COLO668 (cell line): Measurements from ENCODE around the gene GREB1.

ENCODE experiments used
- DNase-seq: peaks from one replicate; lab custom pipeline; 2025; ENCODE audit not compliant: unreplicated experiment; lab: John Stamatoyannopoulos, UW

Gene GREB1

DNA sequence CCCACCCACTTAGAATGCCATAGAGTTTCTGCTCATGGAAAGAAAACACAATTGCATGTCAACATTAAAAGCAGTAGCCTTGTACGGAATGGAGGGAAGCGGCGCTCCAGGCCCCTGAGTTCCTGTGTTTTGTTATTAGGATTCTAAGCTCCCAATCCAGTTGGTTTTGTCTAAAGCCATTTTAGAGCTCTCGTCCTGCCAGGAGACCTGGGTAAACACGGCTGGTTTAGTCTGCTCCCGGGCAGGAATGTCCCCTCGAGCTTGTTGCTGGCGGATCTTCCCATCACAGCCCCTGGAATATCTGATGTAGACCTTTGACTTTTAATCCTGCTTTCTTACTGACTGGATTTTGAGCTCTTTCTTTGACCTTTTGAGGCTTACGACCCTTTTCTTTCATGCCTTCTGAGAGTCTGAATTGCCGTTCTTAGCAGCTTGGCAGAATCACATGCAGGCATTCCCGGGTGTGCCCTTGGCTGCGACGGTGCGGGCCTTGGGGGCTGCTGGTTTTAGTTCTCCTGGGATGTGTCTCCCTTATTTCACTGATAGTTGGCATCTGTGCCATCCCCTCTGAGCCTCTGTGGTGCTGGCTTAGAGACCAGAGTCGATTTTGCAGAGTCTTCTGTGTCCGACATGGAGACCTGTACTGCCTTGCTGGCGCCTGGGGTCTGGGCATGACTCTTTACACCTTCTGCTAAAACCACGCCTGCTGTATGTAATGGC, 25.4 kb downstream of the GREB1 start:
- DNase-seq: no peak

DNA sequence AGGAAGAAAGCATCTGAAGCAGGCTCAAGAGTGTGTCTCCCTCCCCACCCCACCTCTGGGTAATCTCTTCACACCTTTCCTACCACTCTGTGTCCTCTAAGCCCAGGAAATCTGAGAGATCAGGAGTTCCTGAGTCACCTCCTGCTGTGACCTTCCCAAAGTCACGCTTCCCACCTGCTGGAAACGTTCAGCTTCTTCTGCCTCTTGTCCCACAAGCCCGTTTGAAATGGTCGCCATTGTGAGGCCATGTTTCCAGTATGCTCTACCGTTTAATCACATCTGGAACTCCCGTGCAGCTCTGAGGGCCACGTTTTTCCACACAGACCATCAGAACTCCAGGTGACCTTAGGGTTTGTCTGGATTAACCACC, 25.9 kb downstream of the GREB1 start:
- DNase-seq: no peak

DNA sequence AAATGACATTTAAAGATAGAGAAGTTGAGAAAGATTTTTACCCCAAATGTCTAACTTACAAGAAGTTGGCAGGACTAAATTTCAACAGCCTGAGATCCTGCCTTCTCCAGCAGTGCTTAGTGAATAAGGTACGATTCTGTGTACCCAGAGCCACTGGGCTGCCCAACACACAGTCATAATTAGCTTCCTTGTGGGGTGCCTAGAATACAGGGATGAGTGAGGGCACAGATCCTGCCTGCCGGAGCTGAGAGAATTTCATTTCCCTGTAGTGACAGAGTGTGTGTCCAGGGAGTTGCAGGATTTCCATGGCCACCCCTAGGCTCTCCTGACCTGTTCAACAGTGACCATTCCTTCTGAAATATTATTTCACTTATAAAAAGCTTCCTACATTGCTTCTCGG, 27.0 kb downstream of the GREB1 start:
- no peak for DNase-seq

DNA sequence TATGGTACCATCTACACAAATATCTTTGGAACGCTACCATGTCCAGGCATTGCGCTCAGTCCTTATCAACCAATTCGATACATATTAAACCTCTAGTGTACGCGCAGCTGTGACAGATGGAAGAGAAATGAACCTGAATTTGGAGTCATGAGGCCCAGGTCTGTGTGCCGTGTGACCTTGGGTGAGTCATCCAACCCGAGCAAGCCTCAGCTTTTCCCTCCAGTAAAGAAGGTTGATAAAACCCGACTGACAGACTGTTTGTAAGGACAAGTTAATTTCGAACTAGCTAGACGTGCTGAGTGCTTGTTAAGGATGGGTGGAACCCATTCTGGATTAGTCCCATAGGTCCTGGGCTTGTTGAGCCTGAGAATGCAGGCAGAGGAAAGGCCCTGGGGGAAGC, 28.2 kb downstream of the GREB1 start:
- no peak for DNase-seq

DNA sequence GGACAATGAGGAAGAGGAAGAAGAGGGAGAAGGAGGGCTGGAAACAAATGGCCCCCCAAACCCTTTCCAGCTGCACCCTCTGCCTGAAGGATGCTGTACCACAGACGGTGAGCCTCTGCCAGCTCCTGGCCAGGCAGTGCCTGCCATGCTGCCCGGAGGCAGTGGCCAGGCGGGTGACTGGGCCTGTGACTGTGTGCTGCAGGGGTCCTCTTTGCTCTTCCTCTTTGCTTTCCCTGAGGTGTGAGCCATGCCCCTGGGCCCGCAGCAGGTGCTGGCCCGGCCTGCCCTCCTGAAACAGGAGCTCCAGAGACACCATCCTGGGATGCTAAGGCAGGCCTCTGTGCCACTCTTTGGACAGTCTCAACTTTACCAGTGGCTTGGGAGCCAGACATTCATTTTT, 28.6 kb downstream of the GREB1 start:
- no peak for DNase-seq

DNA sequence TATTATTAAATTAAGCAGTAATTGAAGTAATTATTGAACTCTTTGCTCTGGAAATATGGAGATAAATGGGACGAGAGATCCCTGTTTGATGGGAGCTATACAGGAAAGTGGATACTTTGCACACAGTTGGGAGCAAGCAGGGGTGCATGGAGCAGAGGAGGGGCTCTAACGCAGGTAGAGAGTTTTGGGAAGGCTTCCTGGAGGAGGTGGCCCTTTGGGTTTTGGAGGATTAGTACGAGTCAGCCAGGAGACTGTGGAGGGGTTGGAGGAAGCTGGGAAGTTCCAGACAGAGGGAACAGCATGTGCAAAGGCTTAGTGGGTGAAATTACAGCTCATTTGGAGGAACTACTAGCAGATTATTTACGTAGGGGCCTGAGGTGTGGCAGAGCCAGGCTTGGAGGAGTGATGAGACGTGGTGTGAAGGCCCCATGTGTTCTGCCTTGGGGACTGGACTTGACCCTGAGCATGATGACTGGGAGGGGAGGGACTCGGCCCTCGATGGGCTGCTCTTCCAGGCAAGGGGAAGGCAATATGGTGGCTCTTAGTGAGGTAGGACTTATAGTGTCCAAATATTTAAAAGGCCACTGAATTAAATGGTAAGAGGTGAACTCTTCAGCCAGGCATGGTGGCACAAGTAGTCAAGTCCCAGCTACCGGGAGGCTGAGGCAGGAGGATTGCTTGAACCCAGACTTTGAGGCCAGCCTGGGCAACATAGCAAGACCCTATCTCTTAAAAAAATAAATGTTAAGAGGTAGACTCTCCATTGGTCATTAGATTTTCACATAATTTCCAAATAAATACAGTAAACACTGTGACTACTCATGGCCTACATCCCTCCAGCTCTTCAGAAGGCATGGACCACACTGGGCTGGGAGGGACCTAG, 30.2 kb downstream of the GREB1 start:
- no peak for DNase-seq

DNA sequence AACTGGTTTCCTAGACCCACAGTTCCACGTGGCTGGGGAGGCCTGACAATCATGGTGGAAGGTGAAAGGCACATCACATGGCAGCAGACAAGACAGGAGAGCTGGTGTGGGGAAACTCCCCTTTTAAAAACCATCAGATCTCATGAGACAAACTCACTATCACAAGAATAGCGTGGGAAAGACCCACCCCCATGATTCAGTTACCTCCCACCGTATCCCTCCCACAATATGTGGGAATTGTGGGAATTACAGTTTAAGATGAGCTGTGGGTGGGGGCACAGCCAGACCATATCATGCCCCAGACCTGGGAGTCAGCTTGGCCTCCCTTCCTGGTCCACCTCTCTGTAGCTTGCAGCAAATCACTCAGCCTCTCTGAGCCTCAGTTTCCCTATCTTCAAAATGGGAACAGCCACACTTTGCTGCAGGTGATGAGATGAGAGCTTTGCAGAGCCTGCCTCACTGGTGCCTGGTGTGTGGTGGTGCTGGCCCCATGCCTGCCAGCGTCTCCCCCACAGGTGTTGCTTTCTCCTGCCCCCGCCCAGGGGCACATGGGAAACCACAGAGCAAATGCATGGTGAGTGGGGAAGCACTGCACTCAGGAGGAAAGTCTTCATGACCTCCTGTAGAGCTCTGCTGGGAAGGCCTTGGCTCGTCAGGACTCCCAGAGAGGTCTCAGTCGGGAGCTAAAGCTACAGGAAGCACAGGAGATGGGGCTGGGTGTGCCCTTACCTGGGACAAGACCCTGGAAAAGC, 31.1 kb downstream of the GREB1 start:
- no peak for DNase-seq

DNA sequence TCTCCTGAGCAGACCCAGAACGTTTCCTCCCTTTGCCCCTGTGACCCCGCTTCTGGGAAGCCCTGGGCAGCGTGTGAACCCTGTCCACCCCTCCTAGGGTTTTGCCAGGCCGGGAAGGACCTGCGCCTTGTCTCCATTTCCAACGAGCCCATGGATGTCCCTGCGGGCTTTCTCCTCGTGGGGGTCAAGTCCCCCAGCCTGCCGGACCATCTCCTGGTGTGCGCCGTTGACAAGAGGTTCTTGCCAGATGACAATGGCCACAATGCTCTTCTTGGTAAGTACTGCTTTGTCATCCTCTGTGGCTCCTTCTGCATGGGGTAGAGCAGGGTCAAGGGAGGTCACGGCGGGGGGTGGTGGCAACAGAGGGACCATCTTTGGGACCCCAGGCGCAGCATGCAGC, 32.5 kb downstream of the GREB1 start:
- no peak for DNase-seq

DNA sequence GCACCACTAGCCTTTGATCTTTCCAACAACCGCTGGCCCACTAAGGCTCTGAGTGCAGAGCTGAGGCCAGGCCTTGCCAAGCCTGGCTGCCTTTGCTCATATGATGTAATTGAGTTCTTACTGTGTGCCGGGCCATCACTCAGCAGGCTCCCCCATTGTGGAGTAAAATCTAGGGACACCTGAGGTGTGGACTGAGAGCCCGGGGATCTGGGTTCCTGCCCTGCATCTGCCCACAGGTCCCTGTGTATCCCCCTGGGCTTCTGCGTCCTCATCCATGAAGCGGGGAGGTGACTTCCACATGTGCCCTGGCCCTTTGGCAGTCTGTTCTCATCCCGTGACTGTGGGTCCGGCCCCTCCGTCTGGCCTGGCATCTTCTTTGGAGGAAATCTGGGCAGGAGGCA, 33.8 kb downstream of the GREB1 start:
- DNase-seq: no peak

DNA sequence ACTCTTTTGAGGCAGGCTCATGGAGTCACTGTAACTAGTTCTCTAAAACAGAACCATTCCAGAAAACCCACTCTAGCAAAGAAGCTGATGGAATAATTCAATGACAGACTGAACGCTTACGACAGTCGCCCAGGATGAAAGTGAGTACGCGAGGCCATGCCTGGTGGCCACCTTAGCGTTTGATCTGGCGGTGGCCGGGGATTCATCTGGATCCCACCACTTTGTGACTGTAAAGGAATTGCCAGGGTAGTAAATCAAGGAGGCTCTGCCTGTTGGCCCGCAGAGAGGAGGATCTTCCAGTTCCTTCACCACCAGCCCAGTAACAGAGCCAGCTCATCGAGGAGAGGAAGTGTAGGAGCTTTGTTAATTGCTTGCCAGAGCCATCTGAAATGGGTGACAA, 34.6 kb downstream of the GREB1 start:
- no peak for DNase-seq

DNA sequence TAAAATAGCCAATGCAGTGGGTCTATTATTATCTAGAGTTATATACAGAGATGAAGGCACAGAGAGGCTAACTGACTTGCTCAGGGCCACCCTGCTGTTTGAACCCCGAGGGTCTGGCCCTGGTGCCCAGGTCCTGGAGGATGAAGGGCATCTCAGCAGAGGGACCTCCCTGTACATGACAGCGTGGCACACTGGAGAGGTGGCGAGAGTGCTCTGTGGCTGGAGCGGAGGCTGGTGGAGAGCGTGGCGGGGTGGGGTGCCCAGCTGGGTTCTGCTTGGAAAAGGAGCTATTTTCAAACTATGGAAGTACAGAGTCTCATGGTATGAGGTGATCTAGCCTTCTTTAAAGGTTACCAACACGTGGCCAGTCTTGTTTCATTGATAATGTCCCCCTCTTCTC, 35.8 kb downstream of the GREB1 start:
- DNase-seq: no peak

DNA sequence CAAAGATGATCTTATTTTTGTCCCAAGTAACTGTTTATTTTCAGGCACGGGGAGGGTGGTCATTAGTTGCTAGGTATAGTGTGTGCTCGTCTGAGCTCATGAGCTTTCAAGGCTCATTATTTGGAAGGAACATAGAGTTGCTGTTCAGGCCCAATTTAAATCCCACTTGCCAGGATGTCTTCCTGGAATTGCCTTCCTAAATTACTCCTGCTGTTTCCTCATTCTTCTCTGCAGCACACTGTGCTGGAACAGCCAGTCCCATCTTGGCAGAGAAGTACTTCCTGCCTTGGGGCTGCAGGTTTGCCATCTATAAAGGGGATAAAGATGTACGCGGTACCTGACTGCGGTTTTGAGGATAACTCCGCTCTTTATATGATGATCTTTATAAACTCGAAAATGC, 37.3 kb downstream of the GREB1 start:
- DNase-seq: no peak

DNA sequence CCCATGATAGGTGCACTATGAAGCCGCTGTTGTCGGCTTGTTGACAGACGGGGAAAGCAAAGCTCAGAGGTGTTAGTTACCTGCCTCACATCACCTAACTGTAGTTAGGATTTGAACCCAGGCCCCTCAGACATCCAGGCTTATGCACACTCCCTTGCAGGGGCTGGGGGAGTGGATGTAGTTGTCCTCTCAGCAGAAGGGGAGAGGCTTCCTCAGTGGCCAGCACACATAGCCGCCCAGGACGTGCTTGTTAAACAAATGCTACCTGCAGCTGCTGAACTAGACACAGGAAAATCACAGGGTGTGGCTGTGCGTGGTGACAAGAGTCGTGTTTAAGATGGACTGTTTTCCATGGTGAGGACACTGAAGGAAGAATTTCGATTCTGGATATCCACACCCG, 39.2 kb downstream of the GREB1 start:
- no peak for DNase-seq

DNA sequence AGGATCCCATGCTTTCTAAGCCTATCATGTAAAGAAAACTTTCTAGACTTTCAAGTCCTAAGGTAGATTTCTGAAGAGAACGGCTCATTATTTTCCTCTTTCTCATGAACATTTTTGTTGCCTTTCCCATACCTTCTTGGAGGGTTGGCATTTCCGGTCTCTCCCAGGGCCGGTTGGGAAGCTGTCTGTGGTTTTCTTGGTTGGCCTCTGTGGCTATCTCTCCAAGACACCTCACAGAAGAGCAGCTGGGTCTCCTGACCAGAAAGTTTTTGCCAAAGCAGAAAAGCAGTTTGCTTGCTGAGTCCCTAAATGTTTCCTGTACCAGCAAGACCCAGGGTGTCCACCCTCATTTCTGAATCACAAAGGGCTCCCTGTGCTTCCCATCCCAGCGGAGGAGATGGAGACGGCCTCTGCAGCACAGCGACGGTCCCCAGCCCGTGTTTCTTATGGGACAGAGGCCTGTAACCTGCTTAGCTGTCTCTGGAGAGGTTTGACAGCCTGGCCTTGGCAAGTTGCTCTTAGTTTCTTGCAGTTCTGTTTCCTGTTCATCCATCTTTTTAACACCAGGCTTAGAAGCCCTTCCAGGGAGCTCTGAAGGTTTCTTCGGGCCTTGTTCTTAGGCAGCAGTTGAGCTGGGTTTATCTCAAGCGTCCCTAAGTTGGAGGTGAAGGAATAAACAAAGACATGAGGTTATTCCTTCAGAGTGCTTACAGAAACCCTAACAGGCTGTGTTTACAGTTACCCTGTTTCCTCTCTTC, 39.8 kb downstream of the GREB1 start:
- no peak for DNase-seq

DNA sequence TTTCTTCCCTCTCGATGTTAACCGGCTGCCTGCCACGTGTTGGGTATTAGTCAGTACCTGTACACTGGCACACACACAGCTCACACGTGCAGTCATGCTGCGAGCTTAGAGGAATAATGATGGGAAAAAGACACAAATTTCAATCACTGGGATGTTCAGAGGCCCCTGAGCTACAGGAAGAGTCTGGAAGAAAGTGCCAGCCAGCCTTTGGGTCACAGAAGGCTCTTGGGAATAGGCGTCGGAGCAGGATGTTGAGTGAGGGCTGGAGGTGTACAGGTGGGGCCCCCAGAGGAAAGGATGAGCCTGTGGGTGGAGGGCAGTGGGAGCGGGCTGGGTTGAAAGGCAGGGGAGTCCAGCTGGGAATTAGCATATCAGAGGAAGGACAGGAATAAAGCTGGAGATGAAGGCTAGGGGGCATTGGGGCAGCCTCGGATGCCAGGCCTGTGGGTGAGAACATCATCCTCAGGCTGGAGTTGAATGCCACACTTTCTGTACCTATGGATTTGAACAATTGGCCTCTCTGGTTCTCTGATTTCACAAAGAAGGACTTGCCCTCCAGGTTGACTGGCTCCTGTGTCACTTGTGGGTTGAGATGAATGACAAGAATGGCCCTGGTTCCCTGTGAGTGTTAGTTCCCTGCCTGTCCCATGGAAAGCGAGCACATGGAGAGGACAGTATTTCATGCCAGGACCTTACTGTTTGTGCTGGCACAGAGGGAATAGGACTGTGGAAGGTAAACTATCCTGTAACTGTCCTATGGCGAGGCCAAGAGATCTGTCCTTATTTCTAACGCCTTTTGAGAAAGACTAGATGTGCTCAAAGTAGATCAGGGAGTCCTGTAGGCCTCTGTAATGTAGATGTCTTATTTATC, 40.6 kb downstream of the GREB1 start:
- no peak for DNase-seq

DNA sequence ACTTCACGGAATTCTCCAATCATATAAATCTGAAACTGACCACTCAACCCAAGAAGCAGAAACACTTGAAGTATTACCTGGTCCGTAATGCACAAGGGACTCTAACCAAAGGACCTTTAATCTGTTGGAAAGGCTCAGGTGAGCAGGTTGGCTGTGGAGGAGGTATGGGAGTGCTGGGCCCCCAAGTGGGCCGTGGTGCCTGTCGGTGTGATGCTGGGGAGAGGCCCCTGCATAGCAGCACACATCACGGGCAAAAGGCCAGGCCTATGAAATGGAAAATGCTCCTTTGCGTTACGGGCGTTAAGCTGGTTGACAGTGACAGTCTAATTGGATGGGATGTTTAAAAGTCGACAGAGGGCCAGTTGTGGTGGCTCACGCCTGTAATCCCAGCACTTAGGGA, 42.6 kb downstream of the GREB1 start:
- no peak for DNase-seq

DNA sequence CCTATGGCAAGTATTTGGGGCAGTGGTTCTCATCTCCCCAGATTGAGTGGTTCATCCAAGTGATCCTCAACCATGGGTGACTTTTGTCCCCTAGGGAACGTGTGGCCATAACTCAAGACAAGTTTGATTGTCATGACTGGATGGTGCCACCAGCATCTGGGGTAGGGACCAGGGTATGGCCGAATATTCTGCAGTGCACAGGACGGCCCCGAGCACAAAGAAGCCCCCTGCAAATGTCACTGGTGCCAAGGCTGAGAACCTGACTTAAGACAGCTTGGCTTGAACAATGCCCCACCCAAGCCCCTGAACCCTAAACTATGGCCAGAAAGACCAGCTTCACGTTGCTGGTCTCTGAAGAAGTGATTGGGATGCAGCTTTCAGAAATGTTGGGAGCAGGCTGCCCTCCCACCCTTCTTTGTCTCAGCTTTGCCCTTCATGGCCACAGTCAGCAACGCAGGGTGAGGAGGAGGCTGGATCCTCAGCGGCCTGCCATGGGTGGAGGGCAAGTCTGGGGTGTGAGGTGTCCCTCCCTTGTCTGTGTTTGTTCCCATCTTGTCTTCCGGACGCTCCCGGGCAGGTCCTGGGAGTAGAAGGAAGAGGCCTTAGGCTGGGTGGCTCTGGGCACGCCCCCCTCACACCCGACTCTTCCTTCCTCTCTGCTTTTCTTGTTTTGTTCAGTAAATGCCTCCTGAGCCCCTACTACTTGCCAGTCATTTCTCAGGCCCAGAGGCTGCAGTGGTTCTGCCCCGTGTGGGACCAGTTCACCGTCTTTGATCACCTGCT, 43.4 kb downstream of the GREB1 start:
- no peak for DNase-seq

DNA sequence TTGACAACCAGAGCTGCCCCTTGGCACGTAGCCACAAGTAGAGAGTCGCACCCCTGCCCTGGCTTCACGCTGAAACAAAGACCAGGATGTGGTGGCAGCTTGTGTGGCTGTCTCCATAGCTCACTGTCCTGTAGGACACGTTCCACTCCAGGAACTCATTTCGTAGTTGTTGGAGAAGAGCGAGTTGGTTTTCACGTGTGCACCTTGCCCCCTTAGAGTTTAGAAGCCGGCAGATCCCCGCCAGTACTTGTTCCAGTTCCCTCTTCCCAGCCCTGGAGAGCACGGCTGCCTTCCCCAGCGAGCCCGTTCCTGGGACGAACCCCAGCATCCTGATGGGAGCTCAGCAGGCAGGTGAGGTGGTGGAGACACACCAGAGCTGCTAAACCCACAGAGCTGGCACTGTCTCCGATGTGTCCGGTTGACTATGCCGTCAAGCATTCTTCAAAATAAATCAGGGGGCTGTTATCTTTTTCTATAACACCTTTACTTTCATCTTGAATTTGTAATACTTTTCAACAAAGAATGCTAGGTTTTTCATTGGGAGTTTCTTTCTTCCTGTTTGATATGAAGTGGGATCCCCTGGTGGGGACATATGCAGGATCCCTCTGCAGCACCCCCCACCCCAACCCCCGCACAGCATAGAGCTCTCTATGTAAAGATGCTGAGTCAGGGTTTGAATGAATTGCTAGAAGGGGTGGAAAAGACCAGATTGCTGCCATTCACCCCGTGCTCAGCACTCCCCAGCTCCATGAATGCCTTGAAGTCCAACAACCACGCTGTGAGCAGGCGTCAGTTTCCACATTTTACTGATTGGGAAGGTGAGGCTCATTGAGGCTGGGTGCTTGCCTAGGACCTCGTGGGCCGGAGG, 44.5 kb downstream of the GREB1 start:
- DNase-seq: peak; percentile 31
